Progenitor cell of endocrine pancreas (in vitro differentiated cells): Measurements from ENCODE around the gene AHSP. TPM values are rescaled to one million over a fixed set of nuclear protein-coding genes. Genes with fewer than 3 reads are reported as not detected.
"Not testable (repeated sequence)": the region's sequence is repeated elsewhere in the genome, so short reads cannot be mapped to it uniquely, and the experiment has no call there.

Experiments used
- DNase-seq: peaks from one replicate; pipeline ENCODE4 v3.0.0; 2021; ENCODE audit warnings: low spot score; ENCODE audit not compliant: unreplicated experiment
- H3K27ac Mint-ChIP-seq: 2 replicates; pipeline ENCODE4 v1.8.0; 2021; ENCODE audit warnings: mild to moderate bottlenecking, moderate library complexity, mixed read lengths
- H3K27me3 Mint-ChIP-seq: 2 replicates; pipeline ENCODE4 v1.8.0; 2021; ENCODE audit warnings: mixed read lengths
- H3K36me3 Mint-ChIP-seq: 2 replicates; pipeline ENCODE4 v1.8.0; 2022; ENCODE audit warnings: mixed read lengths; ENCODE audit not compliant: insufficient read depth
- H3K4me1 Mint-ChIP-seq: 2 replicates; pipeline ENCODE4 v1.8.0; 2021; ENCODE audit warnings: low read depth, mixed read lengths
- H3K4me3 Mint-ChIP-seq: 2 replicates; pipeline ENCODE4 v1.8.0; 2021; ENCODE audit warnings: low read depth, mild to moderate bottlenecking, moderate library complexity, mixed read lengths
- H3K9me3 Mint-ChIP-seq: 2 replicates; pipeline ENCODE4 v1.8.0; 2021; ENCODE audit warnings: low read depth, mixed read lengths
- CTCF ChIP-seq: fragments of 200-600 bp; sonication (generic); IDR thresholded peaks from one replicate; pipeline ENCODE4 v1.5.0; 2021; ENCODE audit warnings: antibody characterized with exemption, mild to moderate bottlenecking; ENCODE audit not compliant: unreplicated experiment
- total RNA-seq: library from RNA; stranded (reverse); gene quantifications from 2 replicates; pipeline ENCODE4 v1.2.1, GENCODE V29; 2021

AHSP gene
- total RNA-seq, 1 donor from 2014 or later = not detected

- Mint-ChIP-seq H3K36me3 (no peaks in the 10 kb centered on the region), H3K27me3 (no peaks in the 10 kb centered on the region), H3K27ac (no peak overlapping the region), H3K9me3 (peaks cover 31% of the 10 kb centered on the region), H3K4me3 (no peak overlapping the region), H3K4me1 (no peaks in the 10 kb centered on the region)
- no peak for TF ChIP-seq CTCF
- no peak for DNase-seq
Measured at GRCh38 chr16:31542763-31543162, 15.1 kb downstream of the AHSP start.

GRCh38 chr16:31561426-31562233, 33.9 kb downstream of the AHSP start:
- Mint-ChIP-seq H3K27ac (no peak overlapping the region), H3K27me3 (peaks cover 26% of the 10 kb centered on the region), H3K9me3 (peaks cover 11% of the 10 kb centered on the region), H3K4me1 (no peaks in the 10 kb centered on the region), H3K36me3 (no peaks in the 10 kb centered on the region), H3K4me3 (no peak overlapping the region)
- no peak for DNase-seq
- no peak for TF ChIP-seq CTCF

- Mint-ChIP-seq H3K27me3 (peaks cover 74% of the 10 kb centered on the region), H3K36me3 (no peaks in the 10 kb centered on the region), H3K9me3 (peaks cover 27% of the 10 kb centered on the region), H3K27ac (no peak overlapping the region), H3K4me3 (peak overlapping the region; percentile 27), H3K4me1 (no peaks in the 10 kb centered on the region)
- no peak for DNase-seq
- TF ChIP-seq CTCF = no peak
Measured at GRCh38 chr16:31568577-31569359, 41.1 kb downstream of the AHSP start.

- H3K4me1 Mint-ChIP-seq = no peaks in the 10 kb centered on the region
- H3K9me3 Mint-ChIP-seq = peaks cover 33% of the 10 kb centered on the region
- no peak overlapping the region for H3K27ac Mint-ChIP-seq
- TF ChIP-seq CTCF = no peak
- DNase-seq = no peak
- H3K4me3 Mint-ChIP-seq = no peak overlapping the region
- peaks cover 70% of the 10 kb centered on the region for H3K27me3 Mint-ChIP-seq
- H3K36me3 Mint-ChIP-seq = no peaks in the 10 kb centered on the region
Measured at GRCh38 chr16:31569360-31569717, 41.6 kb downstream of the AHSP start.

- DNase-seq = no peak
- Mint-ChIP-seq H3K27ac (no peak overlapping the region), H3K4me1 (no peaks in the 10 kb centered on the region), H3K9me3 (peaks cover 46% of the 10 kb centered on the region), H3K4me3 (no peak overlapping the region), H3K36me3 (no peaks in the 10 kb centered on the region), H3K27me3 (peaks cover 37% of the 10 kb centered on the region)
- no peak for TF ChIP-seq CTCF
Measured at GRCh38 chr16:31572821-31573220, 45.1 kb downstream of the AHSP start.

- H3K4me3 Mint-ChIP-seq, DNase-seq, H3K4me1 Mint-ChIP-seq, H3K36me3 Mint-ChIP-seq, H3K27ac Mint-ChIP-seq: not testable (repeated sequence)
- Mint-ChIP-seq H3K27me3 (peaks cover 24% of the 10 kb centered on the region), H3K9me3 (peaks cover 52% of the 10 kb centered on the region)
Measured at GRCh38 chr16:31574159-31574558, 46.5 kb downstream of the AHSP start.
